Astrocyte of the cerebellum (primary cell): ENCODE data around the gene ENOX2.

Experiments
- DNase-seq: peaks from one replicate; pipeline ENCODE4 v3.0.0-alpha.2; 2011; ENCODE audit warnings: low read depth
- H3K4me3 ChIP-seq: 2 replicates; pipeline ENCODE4 v1.5.1; 2011; ENCODE audit warnings: mild to moderate bottlenecking, low read depth, low read length, moderate library complexity
- in situ Hi-C: cut with HindIII; loops from 2 replicates; pipeline ENCODE4 v1.10.0; 2017; ENCODE audit warnings: low sequenced_read_pairs
- TF ChIP-seq, protein P1 (sequence below): IDR thresholded peaks from 2 replicates; pipeline ENCODE4 v1.5.1; 2012; ENCODE audit warnings: low read length, low read depth, moderate library complexity, mild to moderate bottlenecking; ENCODE audit errors: missing control alignments

The ENOX2 gene

DNA sequence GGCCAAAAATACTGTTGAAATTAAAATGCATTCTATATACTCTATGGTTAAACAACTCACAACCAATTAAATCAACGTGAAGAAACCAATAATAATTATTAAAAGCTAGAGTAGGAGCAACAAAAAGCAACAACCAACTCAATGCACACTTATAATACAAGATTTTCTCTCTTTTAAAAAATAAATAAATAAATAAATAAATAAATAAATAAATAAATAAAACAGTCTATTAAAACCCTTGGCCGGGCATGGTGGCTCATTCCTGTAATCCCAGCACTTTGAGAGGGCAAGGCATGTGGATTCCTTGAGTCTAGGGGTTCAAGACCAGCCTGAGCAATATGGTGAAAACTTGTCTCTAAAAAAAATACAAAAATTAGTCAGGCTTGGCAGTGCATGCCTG lies 62.7 kb downstream of the ENOX2 start:
- TF ChIP-seq, protein P1, sequence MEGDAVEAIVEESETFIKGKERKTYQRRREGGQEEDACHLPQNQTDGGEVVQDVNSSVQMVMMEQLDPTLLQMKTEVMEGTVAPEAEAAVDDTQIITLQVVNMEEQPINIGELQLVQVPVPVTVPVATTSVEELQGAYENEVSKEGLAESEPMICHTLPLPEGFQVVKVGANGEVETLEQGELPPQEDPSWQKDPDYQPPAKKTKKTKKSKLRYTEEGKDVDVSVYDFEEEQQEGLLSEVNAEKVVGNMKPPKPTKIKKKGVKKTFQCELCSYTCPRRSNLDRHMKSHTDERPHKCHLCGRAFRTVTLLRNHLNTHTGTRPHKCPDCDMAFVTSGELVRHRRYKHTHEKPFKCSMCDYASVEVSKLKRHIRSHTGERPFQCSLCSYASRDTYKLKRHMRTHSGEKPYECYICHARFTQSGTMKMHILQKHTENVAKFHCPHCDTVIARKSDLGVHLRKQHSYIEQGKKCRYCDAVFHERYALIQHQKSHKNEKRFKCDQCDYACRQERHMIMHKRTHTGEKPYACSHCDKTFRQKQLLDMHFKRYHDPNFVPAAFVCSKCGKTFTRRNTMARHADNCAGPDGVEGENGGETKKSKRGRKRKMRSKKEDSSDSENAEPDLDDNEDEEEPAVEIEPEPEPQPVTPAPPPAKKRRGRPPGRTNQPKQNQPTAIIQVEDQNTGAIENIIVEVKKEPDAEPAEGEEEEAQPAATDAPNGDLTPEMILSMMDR, result no peak
- in situ Hi-C loops, result no loop called here
- DNase-seq, result no peak
- H3K4me3 ChIP-seq, result no peak overlapping the region

DNA sequence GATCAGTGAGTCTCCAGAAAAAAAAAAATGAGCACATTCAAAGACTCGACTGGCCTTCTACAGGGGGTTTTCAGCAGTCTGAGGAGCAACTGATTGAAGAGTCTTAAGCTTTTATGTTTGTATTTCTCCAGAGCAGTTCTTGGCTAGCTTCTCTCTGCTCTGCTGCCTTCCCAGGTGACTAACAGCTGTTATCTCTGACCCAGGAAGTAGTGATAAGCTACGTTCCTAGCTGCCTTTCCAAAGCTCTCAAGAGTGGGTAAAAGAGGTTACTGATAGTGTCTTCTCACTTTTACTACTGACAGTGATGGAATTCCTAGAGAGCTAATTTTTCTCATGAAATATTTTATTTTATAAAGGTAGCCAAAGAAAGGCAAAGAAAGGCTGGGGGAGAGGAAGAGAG lies 66.6 kb downstream of the ENOX2 start:
- DNase-seq, result no peak
- in situ Hi-C loops, result no loop called here
- TF ChIP-seq, protein P1, result no peak
- H3K4me3 ChIP-seq, result no peak overlapping the region

DNA sequence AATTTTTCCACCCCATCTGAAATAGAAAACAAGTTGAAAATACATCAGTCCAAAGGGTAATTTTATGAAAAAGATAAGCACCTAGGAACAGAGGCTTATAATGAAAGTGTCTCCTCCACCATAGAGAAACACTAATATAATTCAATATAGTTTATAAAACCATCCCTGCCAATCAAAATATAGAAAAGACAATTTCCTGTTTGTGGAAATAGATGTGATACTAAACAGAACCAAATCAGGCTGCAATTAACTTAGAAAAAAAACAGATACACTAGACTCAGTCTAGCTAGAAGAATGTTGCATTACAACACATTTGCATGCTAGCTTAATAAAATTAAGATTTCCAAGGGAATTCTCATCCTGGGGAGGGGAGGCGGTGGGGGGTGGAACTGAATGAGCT lies 68.2 kb downstream of the ENOX2 start:
- no peak overlapping the region for H3K4me3 ChIP-seq
- in situ Hi-C loops, result no loop called here
- DNase-seq, result no peak
- TF ChIP-seq, protein P1, result no peak

DNA sequence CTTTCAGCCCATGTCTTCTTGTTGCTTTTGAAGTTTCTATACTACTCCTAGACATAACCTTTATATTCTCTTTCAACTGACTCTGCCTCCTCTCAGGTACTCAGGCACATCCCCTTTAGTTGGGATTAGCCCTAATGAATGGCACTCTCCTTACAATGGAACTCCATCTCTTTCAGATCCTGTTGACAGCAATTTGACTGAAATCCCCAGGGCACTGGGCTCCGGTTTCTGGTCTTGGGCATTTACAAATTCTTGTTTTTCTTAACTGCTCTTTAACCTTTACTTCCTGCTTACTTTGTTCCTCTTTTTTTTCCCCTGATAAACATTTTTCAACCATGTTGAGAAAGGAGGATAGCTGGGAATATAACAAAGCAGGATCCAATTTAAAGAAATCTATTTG lies 68.9 kb downstream of the ENOX2 start:
- in situ Hi-C loops, result no loop called here
- no peak overlapping the region for H3K4me3 ChIP-seq
- TF ChIP-seq, protein P1, result no peak
- DNase-seq, result no peak

DNA sequence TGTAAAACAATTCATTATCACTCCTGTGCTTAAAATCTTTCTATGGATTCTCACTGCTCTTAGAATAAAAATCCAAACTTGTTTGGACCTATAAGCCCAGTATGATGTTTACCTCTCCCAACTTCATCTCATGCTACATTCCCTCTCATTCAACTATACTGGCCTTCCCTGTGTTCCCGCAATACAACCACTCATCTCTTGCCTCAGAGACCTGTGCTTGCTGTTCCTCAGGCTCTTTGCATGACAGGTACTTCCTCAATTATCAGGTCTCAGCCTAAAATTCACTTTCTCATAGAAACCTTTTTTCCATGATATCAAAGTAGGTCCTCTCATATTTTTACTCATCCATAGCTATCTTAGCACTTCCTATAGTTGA lies 71.7 kb downstream of the ENOX2 start:
- H3K4me3 ChIP-seq, result no peak overlapping the region
- DNase-seq, result no peak
- TF ChIP-seq, protein P1, result no peak
- in situ Hi-C loops, result no loop called here

DNA sequence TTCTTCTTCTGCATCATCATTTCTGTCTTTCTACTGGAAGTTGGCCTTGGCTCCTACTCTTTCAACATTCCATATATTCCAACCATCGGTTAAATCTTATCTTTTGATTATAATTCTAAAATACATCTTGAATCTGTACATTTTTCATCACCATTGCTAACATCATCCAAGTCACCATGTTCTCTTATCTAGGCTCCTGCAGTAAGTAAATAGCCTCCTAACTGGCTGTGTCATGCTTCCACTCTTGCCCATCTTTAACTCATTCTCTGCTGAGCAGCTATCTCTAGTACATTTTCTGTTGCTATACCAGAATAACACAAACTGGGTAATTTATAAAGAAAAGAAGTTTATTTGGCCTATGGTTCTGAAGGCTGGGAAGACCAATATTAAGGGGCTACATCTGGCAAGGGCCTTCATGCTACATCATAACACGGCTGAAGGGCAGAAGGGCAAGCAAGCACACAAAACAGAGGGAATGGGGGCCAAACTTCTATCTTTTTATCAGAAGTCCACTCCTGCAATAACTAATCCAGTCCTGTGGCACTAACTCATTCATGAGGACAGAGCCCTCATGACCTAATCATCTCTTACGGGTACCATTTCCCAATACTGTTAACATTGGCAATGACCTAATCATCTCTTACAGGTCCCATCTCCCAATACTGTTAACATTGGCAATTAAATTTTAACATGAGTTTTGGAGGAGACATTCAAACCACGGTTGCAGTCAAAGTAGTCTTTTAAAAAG lies 72.2 kb downstream of the ENOX2 start:
- no peak overlapping the region for H3K4me3 ChIP-seq
- TF ChIP-seq, protein P1, result no peak
- in situ Hi-C loops, result no loop called here
- no peak for DNase-seq
